ENCODE results near the gene CALML5.
A peak's percentile ranks its signal among the peaks of the same experiment; 100 is the strongest.

CALML5 gene

DNA sequence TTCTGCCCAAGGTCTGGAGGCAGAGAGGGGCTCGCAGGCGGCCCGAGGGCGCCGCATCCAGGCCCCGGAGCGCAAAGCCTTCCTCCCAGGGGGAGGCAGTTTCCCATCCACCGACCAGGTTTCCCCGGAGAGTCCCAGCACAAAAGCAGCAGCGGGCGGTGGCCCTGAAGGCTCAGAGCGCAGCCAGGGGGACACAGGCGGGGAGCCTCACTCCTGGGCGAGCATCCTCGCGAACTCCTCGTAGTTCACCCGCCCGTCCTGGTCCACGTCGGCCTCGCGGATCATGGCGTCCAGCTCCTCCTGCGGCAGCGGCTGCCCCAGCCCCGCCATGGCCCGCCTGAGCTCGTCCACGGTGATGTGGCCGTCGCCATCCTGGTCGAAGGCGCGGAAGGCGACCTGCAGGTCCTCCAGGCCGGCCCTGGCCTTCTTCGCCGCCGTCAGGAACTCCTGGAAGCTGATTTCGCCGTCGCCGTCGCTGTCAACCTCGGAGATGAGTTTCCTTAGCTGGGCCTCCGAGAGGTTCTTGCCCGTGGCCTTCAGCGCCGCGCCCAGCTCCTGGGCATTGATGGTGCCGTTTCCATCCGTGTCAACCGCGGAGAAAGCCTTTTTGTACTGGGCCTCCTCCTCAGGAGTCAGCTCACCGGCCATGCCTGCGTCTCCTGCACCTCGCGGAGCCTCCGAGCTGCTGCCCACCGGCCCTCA is 428 bp downstream of the CALML5 start:
- no peak for DNase-seq

DNA sequence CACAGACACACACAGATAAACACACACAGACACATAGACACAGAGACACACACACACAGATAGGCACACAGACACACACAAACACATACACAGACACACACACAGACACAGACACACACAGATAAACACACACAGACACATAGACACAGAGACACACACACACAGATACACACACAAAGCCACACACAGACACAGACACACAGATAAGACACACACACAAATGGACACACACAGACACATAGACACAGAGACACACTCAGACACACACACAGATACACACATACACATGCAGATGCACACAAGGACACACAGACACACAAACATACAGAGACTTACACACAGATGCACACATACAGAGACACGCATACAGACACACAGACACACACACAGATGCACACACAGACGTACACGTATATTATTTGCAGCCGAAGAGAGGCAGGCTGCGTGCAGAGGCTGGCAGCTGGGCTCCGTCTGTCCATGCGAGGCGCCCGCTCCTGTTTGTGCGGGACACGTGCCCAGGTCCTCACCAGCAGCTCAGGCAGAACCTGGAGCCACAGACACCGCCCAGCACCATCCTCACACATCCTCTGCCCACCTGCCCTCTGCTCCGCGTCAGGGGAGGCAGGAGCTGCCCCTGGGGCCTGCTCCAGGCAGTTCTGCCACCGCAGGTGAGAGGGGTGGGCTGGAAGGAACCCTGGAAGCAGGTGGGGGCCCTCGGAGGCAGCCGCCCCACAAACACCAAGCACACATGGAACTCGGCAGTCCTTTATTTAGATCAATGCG is 1.2 kb downstream of the CALML5 start:
- DNase-seq: no peak

DNA sequence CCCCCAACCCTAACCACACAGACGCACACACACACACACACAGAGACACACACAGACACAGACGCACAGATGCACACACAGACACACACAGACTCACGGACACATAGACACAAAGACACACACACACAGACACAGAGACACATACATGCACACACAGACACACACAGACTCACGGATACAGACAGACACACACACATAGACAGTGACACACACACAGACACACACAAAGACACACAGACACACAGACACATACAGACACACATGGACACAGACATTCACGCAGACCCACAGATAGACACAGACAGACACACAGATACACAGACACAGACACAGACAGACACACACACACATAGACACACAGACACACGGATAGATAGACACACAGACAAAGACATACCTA is 2.1 kb downstream of the CALML5 start:
- no peak for DNase-seq

DNA sequence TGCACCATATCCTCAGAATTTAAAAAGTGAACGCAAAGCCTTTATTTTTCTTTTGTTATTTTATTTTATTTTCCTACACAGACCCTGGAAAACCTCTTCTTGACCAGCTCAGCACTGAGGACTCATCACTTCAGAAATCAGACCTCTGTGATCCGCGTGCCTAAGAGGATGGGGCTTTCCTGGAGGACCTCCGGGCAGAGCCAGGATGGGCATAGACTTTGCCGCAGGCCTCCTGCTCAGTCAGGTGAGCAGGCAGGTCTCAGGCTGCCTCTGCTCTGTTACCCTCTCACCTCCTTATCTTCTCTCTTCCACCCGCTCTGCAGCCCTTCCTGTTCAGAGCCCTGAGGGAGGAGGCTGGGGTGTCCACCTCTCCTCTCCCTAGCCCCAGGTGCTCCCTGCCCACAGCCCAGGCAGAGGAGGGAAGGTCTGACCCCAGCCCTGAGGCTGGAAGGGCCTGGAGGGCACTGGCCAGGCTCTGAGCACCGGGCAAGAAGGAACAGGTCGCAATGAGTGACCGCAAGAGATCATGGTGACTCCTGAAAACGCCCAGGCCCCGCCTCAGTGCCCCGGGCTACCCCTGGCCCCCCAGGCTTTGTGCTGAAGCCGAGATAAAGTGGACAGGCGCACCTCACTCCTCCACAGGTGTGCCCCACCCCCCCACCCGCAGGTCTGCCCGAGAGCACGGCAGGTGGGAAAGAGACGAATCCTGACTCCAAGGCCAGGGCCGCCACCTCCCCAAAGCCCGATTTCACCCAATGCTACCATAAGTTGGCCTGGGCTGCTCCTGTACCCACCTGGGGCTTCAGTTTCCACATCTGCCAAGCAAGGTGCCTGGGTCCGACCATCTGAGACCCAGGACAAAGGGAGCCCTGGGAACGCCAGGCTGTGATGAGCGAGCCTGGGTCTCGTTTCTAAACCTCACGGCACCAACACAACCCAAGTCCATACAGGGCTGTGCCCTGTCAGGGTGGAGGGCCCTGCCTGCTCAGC is 2.8 kb downstream of the CALML5 start:
- DNase-seq: no peak

DNA sequence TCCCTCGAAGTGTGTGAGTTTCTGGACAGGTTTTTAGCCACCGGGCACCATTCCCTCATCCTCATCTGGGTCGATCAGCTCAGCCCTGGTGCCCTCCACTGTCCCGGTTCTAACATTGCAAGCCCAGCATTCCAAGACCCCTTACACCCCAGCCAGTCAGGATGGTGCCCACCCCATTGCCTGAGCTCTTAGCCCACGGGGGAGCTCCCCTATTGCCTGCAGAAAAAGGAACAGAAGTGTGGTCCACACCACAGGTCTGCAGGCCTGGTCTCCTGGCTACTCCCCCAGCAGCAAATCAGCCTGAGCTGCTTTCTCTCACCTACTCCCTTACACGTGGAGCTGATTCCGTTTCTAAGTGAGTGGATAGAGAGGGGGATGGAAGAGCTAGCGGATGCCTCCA is 4.8 kb downstream of the CALML5 start:
- no peak for DNase-seq

DNA sequence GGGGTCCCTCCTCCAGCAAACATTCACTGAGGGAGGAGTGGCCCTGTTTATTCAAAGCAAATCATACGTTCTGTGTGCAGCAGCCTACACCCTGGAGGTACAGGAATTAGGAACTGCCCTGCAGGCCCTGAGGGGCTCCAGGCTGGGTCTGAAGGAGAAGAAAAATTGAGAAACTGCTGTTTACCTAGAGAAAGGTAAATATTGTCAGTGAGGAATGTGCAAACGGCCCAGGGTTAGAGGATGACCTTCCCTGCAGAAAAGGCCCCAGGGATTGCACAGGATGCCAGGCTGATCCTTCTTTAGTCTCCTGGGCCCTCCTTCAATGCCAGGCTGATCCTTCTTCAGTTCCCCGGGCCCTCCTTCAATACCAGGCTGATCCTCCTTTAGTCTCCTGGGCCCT is 5.7 kb downstream of the CALML5 start:
- no peak for DNase-seq

DNA sequence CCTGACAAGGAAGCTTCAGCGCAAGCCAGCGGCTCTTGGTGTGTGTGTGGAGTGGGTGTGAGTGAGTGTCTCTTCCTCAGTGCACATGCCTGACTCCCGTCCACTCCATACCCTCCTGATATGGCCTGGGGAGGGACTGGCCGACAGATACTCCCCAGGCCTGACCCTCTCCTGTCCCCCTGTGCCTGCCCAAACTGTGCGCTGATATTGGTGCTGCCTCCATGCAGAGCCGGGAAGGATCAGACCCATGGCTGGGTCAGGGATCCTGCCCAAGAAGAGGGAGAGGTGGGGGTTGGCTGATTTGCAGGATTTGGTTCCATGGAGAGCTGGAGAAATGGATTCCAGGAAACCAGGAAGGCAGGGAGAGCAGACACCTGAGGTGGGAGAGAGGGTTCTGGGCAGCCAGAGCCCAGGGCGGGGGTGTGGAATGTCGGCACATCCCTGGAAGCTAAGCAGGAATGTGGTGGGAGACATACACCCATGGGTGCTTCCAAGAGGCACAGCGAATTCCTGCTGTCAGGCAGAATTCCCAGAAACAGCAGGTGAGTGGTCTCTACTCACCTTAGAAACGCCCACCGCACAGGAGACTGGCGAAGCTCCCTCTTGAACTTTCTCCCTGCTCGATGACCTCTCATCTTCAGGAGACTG is 6.3 kb downstream of the CALML5 start:
- DNase-seq: no peak

DNA sequence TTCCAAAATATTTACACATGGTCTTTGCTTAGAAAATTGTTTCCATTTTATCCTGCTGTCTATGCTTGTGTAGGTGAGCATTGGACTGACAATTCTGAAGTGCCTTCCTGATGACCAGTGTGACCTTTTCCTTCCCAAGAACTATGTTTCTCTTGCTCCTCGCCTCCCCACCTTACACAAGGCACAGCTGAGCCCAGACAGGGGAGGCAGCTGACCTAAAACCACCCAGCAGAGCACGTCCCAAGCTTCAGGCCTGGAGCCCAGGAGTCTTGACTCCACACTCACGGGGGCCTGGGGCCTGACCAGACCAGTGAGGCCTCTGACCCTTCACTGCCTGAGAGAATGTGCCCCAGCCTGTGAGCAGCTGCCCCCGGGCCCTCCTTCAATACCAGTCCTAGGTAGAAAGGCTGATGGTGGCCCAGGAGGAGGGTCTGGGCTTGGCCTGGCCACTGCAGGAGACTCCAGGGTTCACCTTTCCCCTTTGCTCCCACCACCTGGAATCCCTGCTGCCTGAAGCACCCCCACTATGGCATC is 7.0 kb downstream of the CALML5 start:
- no peak for DNase-seq

DNA sequence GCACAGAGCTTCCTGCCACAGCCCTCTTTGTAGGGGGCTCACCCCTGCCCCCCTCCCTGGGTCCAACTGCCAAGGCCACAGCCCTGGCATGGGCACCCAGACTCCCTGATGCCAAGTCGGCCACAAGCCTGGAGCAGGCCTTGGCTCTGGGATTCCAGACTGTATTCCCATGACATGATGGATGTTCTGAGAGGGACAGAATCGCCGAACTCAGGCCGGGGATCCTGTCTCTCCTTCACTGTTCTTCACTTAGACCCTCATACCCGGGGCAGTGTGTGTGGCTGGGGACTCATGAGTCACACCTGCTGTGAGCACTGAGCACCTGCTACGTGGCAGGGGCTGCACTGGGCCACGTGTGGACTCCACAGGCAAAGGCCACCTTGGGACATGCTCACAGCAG is 7.9 kb downstream of the CALML5 start:
- no peak for DNase-seq

DNA sequence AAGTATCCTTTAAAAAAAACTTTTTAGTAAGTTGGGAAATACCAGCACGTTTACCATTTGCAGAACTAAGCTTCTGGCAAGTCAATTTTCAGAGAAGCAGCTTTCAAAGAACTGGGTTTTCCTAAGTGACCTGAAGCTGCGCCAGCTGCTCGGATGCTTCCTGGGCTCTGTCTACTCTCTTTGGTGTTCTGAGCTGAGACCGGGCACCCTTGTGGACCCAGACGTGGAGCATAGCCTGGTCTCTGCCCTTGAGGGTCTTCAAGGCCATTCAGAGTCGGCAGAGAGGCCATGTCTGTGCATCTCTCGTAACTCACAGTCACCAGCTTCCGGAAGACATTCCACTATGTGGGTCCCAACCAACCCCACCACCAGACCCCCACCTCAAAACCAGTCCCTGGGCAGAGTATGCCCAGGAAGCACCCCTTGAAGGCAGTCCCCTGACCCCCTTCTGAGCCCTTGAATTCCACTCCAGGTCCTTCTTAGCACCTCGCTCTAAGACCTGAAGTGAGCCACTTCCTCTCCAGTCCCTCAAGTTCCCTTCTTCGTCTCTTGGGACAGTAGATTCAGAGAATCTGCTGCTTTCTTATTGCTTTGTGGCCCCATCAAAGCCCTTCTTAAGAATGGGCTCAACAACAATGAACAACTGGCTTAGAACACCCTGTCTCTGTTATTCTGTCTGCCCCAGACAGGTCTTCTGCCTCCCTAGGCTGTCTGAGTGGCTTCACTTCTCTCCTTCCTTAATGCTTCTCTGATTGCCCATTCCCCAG is 8.5 kb downstream of the CALML5 start:
- DNase-seq: no peak

DNA sequence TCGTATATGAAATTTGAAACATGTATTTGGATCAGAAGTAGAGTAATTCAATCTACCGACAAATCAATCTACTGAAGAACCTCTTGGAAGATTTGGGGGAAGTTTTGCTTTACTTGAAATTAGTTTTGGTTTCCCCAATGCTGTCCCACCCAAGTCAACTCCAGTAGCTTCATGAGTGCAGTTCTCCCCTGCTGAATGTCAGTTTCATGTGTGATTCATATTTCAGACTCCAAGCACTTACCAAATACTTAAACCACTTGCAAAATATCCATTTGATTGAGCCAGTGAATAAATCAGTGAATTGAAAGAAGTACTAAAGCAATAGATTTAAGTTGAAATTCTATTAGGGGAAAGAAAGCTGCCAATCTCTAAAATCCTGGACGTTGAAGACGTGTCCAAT is 9.3 kb downstream of the CALML5 start:
- no peak for DNase-seq

DNA sequence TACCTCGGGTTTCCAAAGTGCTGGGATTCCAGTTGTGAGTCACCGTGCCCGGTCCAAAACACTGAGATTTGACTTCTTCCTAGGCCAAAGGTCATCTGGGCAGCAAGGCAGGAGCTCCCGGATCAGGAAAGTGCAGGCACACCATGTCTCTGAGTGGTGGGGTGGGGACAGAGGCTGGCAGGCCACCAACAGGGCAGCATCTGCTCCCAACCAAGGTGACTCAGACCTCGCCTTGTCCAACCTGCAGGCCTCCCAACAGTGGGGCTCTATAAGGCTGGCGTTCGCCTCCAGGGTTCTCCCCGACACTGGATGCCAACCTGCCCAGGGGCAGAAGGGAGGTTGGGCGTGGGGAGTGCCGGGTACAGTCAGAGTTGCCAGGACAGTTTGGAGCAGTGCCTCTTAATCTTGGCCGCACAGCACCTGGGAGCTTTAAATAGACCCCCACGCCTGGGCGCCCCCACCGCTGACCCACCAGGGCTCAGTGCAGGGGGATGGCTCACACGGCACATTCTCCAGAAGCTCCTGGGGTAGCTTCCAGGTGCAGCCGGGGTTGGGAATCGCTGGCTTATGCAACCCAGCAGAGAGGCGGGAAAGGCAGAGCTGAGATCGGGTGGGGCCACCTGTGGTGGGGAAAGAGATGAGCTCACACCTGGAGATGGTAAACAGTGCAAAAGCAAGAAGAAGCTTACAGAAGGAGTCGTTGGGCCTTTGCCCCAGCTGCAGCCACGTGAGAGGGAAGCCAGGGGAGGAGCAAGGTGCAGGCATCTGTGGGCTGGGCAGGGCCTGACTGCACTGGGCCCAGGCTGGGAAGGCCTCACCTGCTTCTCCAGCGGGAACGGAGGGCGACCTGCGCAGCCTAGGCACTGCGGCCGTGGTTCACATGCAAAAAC is 10.9 kb downstream of the CALML5 start:
- peak in 1 of 2 experiments; percentile 38 for DNase-seq

DNA sequence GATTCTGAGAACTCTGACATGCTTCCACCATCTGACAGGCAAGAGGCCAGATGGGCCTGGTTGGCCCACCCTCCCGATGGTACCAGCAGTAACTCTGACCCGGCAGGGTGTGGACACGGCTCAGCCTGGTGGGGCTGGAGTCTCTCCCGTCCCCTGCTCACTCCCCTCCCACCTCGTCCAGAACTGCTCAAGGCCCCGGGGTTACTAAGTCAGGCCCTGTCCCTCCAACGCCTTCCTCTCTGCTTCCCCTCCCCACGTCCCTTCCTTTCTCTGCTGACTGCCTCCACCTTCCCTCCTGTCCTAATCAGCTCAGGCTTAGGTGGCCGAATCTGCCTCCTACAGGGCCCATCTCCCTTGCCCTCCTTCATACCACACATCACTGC is 12.5 kb downstream of the CALML5 start:
- no peak for DNase-seq

DNA sequence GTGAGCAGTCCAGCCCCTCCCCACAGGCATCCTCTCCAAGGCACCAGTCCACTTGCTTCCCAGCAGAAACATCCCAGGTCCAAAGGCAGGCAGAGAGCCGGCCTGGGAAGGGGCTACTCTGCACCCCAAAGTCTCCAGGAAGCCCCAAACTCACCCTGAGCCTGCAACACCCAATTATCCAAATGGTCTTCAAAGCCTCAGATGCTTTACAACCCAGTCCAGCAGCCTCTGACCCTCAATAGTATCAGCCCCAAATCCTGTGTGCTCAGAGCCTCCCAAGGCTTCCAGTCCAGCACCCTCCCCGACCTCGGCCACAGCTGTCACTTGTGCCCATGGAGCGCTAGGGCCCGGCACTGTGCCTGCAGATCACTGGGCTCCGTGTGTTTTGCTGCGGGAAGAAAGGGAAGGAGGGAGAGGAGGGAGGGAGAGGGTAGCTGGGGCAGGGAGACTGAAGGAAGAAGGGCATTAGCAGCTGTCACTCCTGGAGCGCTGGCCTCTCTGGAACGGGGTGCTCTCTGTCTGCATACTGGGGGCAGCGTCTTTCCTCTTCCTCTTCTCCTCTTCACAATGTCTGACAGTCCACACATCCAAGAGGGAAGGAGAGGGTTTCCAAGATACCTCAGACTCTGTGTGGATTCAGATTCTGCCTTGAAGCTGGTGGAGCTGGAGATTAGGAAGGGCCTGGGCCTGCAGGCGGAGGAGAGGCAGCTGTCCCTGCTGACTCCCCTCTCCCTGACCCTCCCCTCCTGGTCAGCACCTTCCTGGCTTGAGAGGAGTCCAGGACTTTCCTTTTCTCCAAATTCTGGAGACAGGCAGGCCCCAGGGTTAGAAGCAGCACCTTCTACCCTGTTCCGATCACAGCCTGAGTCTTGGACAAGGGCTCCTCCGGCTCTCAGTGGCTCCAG is 13.2 kb downstream of the CALML5 start:
- DNase-seq: no peak

DNA sequence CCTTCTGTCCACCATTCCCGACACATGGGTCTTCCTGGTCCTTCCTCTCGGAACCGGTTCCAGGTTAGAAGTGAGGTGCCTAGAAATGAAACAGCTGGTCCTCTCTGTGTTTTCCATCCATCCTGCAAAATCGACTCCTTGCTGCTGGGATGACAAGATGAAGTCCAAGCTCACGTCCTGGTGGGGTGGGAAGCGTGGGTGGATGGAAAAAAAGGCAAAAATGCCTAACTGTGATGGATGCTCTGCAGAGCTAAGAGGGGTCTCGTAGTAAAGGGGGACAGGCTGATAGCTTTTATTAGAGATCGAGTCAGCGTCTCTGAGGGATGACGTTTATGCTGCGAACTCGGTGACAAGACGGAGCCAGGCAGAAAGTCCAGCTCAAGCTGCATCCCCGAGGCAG is 14.1 kb downstream of the CALML5 start:
- no peak for DNase-seq

DNA sequence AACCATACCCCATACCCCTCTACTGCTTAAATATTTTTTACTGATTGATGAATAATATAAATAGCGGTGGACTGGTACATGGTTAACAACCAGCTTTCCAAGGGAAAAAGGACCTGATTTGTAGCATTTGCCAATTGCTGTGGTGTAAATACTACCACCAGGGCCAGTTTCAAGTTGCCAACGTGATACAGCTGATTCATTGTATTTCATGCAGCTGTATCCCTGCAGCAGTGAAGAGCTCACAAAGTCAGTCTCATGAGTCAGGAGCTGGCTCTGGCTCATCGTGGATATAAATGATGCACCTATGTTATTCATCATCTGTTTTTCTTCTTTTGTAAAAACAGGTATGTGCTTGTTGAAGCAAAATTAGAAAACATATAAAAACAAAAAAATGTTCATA is 15.2 kb downstream of the CALML5 start:
- no peak for DNase-seq

DNA sequence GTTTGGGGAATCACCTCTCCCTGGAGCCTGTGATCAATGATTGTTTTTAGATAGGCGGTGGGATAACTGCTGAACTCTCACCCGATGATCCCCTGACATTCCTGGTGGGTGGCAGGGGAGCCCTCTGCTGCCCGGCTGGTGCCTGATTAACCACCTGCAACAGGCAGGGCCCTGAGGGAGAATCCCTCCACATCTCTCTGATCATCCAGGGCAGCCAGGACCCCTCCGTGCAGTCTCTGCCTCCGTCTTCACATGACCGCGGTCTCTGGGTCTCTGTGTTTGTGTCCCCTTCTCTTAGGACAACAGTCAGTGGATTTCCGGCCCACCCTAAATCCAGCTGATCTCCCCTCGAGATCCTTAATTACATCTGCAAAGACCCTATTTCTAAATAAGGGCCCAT is 17.4 kb downstream of the CALML5 start:
- no peak for DNase-seq

DNA sequence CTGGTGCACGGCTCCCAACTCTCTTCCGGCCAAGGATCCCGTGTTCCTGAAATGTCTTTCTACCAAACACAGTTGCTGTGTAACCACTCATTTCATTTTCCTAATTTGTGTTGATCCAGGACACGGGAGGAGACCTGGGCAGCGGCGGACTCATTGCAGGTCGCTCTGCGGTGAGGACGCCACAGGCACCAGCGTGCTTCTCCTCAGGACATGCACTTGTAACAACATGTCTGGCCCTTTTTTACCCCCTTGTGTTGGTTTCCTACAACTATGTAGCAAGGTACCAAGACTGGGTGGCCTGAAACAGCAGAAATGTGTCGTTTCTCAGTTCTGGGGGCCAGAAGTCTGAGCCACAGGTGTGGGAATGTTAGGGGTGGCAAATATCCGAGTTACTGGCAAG is 18.2 kb downstream of the CALML5 start:
- DNase-seq: no peak

DNA sequence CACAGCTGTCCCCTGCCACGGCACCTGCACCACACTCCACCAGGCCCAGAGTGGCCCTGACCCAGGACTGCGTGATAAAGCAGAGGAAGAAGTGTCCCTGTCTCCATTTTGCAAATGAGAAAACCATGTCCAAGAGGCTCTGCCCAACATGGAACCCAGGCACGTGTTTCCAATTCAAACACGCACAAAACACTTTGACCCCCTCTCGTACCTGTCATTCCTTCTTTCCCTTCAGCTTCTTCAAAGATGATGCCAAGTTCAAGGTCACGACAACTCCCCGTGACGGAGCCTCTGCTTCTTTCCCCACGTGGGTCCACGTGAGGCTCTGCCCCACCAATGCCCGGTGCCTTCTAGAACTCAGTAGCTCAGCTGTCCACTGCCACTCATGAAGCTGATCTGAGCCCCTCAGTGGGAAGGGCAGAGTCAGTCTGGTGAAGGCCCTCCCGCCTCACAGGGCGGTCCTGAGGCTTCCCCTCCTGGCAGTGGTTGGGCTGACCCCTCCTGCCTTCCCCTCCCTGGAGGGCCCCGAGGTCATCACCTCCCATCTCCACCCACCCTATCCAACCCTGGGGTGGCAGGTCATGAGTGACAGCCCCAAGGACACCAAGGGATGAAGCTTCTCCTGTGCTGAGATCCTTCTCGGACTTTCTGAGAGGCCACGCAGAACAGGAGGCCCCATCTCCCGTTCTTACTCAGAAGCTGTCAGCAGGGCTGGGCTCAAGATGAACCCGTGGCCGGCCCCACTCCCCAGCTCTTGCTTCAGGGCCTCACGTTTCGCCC is 19.0 kb downstream of the CALML5 start:
- no peak for DNase-seq
